K562 (cell line): ENCODE measurements around the gene CCNB1. TPM values are rescaled to one million over a fixed set of nuclear protein-coding genes. Genes with fewer than 3 reads are reported as not detected.

Source experiments
- CCNT2 ChIP-seq: IDR thresholded peaks from 2 replicates; pipeline ENCODE4 v1.6.1; 2011; ENCODE audit warnings: borderline replicate concordance, low read depth, mild to moderate bottlenecking, moderate library complexity, mixed read lengths, low read length; ENCODE audit not compliant: insufficient read length; ENCODE audit errors: extremely low read depth
- CHD2 ChIP-seq: IDR thresholded peaks from 2 replicates; pipeline ENCODE4 v1.6.1; 2011; ENCODE audit warnings: low read depth, low read length
- EGR1 ChIP-seq: fragments of 450-650 bp; conservative IDR thresholded peaks from 2 replicates; pipeline ENCODE4 v1.6.1; 2017; ENCODE audit warnings: mild to moderate bottlenecking
- EP400 ChIP-seq: fragments of 450-650 bp; IDR thresholded peaks from 2 replicates; pipeline ENCODE4 v1.6.1; 2017; ENCODE audit warnings: antibody characterized with exemption, mild to moderate bottlenecking, moderate library complexity
- ETS1 ChIP-seq: conservative IDR thresholded peaks from 2 replicates; pipeline ENCODE4 v1.6.1; 2011; ENCODE audit warnings: low read depth, mild to moderate bottlenecking, low read length; ENCODE audit not compliant: control insufficient read depth
- HDAC1 ChIP-seq, 2 experiments: fragments of 450-650 bp; IDR thresholded peaks; 2 replicates each; pipeline ENCODE4 v1.6.1; 2016 to 2017; ENCODE audit warnings: inconsistent platforms in 1 of 2, mild to moderate bottlenecking in 1 of 2, moderate library complexity in 1 of 2
- HLTF ChIP-seq: fragments of 450-650 bp; IDR thresholded peaks from 2 replicates; pipeline ENCODE4 v1.6.1; 2016
- HMBOX1 ChIP-seq: sonication (generic); IDR thresholded peaks from 2 replicates; pipeline ENCODE4 v1.6.1; 2016
- HNRNPL ChIP-seq: fragments of 200-400 bp; formaldehyde crosslinking; IDR thresholded peaks from 2 replicates; pipeline ENCODE4 v1.6.1; 2017; ENCODE audit warnings: low read depth, mild to moderate bottlenecking, low read length
- MAFG ChIP-seq: fragments of 450-650 bp; conservative IDR thresholded peaks from 2 replicates; pipeline ENCODE4 v1.6.1; 2016; ENCODE audit warnings: missing genetic modification characterization, missing compliant biosample characterization
- MAZ ChIP-seq, 2 experiments: fragments of 450-650 bp in 1 of 2; sonication (generic) in 1 of 2; formaldehyde crosslinking; IDR thresholded peaks in 1 of 2; conservative IDR thresholded peaks in 1 of 2; 2 replicates each; pipeline versions ENCODE4 v1.4.0 to v1.5.0; 2020; ENCODE audit warnings: mild to moderate bottlenecking in 1 of 2, missing genetic modification reagents in 1 of 2
- MBD2 ChIP-seq: sonication (generic); IDR thresholded peaks from 2 replicates; pipeline ENCODE4 v1.6.1; 2016; ENCODE audit warnings: low read depth, borderline replicate concordance
- MECOM ChIP-seq: fragments of 250-450 bp; sonication (Bioruptor Pico); IDR thresholded peaks from 2 replicates; pipeline ENCODE4 v1.8.0; 2022; ENCODE audit warnings: inconsistent platforms
- MTA3 ChIP-seq: fragments of 450-650 bp; formaldehyde crosslinking; IDR thresholded peaks from 2 replicates; pipeline ENCODE4 v1.6.1; 2017; ENCODE audit warnings: mild to moderate bottlenecking, borderline replicate concordance
- PCBP1 ChIP-seq: fragments of 200-400 bp; formaldehyde crosslinking; IDR thresholded peaks from 2 replicates; pipeline ENCODE4 v1.6.1; 2018; ENCODE audit warnings: mild to moderate bottlenecking, low read depth, low read length; ENCODE audit not compliant: poor library complexity, severe bottlenecking
- PREB ChIP-seq: sonication (generic); formaldehyde crosslinking; IDR thresholded peaks from 2 replicates; pipeline ENCODE4 v1.8.1; 2023; ENCODE audit warnings: mild to moderate bottlenecking, missing genetic modification reagents
- RBBP5 ChIP-seq: fragments of 200-600 bp; sonication (generic); IDR thresholded peaks from 2 replicates; pipeline ENCODE4 v1.6.1; 2012; ENCODE audit warnings: borderline replicate concordance, mild to moderate bottlenecking, low read length, control low read depth, inconsistent platforms; ENCODE audit not compliant: insufficient read depth, poor library complexity, severe bottlenecking
- SLC30A9 ChIP-seq: fragments of 250-450 bp; sonication (Bioruptor Pico); IDR thresholded peaks from 2 replicates; pipeline ENCODE4 v1.8.0; 2022; ENCODE audit warnings: mild to moderate bottlenecking, moderate library complexity
- TBP ChIP-seq: optimal IDR thresholded peaks from 2 replicates; pipeline ENCODE3; 2011; ENCODE audit warnings: low read depth, low read length, improper control_type of control experiment
- ZBTB17 ChIP-seq: fragments of 450-650 bp; formaldehyde crosslinking; IDR thresholded peaks from 2 replicates; pipeline ENCODE4 v1.4.0; 2020; ENCODE audit warnings: mild to moderate bottlenecking
- ZNF79 ChIP-seq: fragments of 250-450 bp; sonication (Bioruptor Pico); IDR thresholded peaks from 2 replicates; pipeline ENCODE4 v1.4.0; 2020; ENCODE audit warnings: low read depth, mild to moderate bottlenecking, moderate library complexity
- polyA plus RNA-seq, 8 experiments: library from polyadenylated mRNA; depleted of rRNA in 4 of 8; stranded (reverse) in 5 of 8; unstranded in 3 of 8; fragments of >200 nt; fragmentation: Nextera tagmentation in 2 of 8; fragmentation: Illumina TruSeq in 1 of 8; extraction: Ambion mirVana in 2 of 8; extraction: Trizol in 1 of 8; gene quantifications; 2 replicates each; pipeline versions ENCODE4 v1.2.1 to v1.2.3, GENCODE V29; 2011 to 2014; ENCODE audit warnings: inconsistent platforms in 1 of 8, missing spikeins in 1 of 8
- total RNA-seq, 7 experiments: library from RNA; depleted of rRNA in 6 of 7; stranded (reverse); fragments of >200 nt in 6 of 7; fragmentation: Illumina TruSeq in 2 of 7; extraction: Trizol in 2 of 7; gene quantifications; 2 replicates each; pipeline versions ENCODE4 v1.2.1 to v1.2.3, GENCODE V29; 2011 to 2021; ENCODE audit warnings: low replicate concordance in 1 of 7
- TF ChIP-seq, protein P1 (sequence below): fragments of 250-450 bp; sonication (Bioruptor Pico); IDR thresholded peaks from 2 replicates; pipeline ENCODE4 v1.8.0; 2021; ENCODE audit warnings: moderate library complexity, mild to moderate bottlenecking, inconsistent platforms

Gene CCNB1
- total and polyA plus RNA-seq, 9 of the 15 experiments (the other 6 are each of a cell fraction or from before 2014, with no cell fraction given): 165 to 679 (median 271) TPM

DNA sequence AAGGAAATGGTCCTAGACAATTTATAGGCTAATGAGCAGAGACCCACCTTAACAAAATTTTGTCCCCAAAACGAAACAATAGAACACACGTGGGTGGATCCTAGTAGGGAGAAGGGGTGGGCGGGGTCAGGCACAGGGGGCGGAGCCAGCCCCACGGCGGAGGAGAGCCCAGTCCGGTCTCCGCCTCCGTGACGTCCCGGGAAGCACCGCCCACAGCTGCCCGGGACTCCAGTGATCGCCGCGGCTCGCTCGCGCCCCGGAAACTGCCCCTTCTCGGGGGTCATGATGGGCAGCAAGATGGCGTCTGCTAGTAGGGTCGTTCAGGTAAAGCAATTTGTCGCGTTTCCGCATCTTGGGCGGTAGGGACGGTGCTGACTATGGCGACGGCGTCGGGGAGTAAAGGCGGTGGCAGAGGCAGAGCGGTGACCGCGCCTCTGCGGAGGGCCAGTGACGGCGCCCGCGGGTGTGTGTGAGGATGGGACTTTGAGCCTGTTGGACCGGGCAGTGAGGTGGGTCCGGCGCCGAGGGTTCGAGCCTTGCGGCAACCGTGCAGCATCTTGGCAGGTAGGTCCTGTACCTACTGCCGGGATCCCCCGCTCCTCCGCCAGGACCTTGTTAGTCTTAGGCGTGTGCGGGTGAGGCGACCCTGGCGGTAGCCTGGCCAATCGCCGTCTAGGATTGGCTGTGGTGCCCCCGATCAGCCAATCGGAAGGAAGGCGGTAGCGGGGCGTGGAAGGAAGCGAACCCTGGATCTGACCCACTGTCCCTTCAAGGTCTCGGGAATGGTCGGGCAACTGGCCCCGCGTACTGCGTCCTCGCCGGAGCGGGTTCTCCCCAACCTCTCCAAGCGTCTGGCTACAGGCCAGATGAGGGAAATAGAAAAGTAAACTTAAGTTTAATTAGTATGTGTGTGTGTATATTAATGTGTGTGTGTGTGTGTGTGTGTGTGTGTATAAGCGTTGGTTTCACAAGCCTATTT, 50.9 kb downstream of the CCNB1 start (continued):
- TF ChIP-seq, protein P1, sequence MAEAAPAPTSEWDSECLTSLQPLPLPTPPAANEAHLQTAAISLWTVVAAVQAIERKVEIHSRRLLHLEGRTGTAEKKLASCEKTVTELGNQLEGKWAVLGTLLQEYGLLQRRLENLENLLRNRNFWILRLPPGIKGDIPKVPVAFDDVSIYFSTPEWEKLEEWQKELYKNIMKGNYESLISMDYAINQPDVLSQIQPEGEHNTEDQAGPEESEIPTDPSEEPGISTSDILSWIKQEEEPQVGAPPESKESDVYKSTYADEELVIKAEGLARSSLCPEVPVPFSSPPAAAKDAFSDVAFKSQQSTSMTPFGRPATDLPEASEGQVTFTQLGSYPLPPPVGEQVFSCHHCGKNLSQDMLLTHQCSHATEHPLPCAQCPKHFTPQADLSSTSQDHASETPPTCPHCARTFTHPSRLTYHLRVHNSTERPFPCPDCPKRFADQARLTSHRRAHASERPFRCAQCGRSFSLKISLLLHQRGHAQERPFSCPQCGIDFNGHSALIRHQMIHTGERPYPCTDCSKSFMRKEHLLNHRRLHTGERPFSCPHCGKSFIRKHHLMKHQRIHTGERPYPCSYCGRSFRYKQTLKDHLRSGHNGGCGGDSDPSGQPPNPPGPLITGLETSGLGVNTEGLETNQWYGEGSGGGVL: no peak
- TF ChIP-seq ZBTB17 (CRISPR knock-in tag) (peak; percentile 70; the same call in 1 of the 2 replicates), ZNF79 (CRISPR knock-in tag) (no peak), TBP (peak; percentile 76), EGR1 (peak; percentile 76), HMBOX1 (peak; percentile 86), EP400 (peak; percentile 85), CCNT2 (peak; percentile 20), HNRNPL (0 out of 2 replicates have a peak, but pooled peaks have one; percentile 61), HLTF (peak; percentile 30; the same call in 1 of the 2 replicates), ETS1 (peak; percentile 52; the same call in 1 of the 2 replicates), MAFG (tag) (no peak), PCBP1 (peak; percentile 80), MAZ (CRISPR knock-in tag; conservative IDR thresholded peaks at IDR 0.05 in 1 of 2, IDR thresholded peaks at IDR 0.05 in 1 of 2) (peak; percentile 72 to 89), SLC30A9 (CRISPR knock-in tag) (no peak), MECOM (CRISPR knock-in tag) (0 out of 2 replicates have a peak, but pooled peaks have one; percentile 14), MBD2 (peak; percentile 75), CHD2 (peak; percentile 53), MTA3 (peak; percentile 76; the same call in 1 of the 2 replicates), PREB (no peak), HDAC1 (IDR thresholded peaks at IDR 0.05) (peak in 1 of 2 experiments; percentile 89; a peak in 2 of 4 replicates), RBBP5 (peak; percentile 97)
